Measurements from ENCODE around the gene SLC4A4.

Gene SLC4A4

DNA sequence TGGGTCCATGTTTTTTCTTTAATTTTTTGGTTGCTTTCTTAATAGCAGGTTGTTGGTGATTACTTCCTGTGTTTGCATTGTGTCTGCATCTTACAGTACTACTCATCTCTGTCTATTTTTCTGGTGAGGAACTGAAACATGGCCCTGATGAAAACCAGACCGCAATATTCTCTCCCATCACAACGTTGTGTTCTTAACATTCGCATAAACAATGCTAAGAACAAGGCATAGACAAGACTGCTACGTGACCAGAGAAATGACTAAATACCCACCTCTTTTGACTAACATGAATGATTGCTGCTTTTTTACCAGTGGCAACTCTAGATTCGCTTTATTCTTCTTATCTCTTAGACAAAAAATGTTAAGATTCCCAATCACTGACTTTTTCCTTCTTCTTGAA lies 266.0 kb downstream of the SLC4A4 start:
- no peak for DNase-seq (ENCODE audit: low spot score)

DNA sequence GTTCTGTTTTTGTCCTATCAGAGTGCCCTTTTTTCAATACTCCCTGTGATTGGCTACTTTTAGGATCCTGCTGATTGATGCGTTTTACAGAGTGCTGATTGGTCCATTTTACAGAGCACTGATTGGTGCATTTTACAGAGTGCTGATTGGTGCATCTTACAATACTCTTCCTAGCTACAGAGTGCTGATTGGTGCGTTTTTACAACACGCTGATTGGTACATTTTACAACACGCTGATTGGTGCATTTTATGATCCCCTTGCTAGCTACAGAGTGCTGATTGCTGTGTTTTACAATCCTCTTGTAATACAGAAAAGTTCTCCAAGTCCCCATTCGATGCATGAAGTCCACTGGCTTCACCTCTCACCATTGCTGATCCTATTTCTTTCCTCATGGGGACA lies 268.3 kb downstream of the SLC4A4 start:
- DNase-seq (ENCODE audit: low spot score): no peak

DNA sequence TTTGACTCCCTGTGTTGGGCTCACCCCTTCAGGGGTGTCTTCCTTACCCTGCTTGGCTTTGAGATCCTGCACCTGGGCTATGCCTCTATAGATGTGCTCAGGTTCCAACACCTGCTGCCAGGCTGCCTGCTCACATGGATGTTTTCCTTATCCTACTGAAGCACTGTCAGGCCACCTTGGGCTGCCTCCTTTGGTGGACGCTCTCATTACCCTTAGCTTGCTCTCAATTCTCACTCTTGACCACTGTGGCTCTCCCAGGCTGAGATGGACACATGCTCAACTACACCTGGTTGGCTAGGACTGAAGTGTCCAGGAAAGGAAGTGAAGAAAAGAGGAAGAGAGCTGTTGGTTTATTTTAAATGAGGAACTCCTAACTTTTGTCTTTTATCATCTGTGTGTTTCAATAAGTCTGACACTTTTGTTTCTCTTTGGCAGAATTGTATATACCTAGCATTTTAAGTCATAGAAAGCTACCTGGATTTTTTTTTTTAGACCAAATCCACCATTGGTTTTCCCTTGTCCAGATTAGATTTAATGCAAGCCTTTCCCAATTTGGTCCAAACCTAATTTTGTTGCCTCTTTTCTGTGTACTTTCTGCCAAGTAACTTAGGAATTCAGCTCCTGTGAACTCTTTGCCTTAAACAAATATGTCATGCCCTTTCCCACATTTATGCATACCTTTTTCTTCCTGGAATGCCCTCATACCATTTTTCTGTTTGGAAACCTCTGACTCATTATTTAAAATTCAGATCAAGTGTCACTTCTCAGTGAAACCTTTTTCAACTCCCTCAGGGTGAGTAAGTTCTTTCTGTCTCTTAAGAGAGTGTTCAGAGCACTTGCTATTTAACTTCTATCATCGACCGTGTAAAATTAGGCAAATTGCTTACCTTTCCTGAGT lies 269.2 kb downstream of the SLC4A4 start:
- DNase-seq (ENCODE audit: low spot score): no peak

DNA sequence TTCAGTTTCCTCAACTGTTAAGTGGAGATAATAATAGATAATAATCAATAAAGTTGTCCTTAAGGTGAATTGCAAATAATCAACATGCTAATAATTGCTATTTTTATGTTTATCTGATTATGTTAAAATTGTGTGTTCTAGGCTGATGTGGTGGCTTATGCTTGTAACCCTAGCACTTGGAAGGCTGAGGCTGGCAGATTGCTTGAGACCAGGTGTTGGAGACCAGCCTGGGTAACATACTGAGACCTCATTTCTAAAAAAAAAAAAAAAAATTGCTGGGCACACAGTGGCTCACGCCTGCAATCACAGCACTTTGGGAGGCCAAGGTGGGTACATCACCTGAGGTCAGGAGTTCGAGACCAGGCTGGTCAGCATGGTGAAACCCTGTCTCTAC lies 269.9 kb downstream of the SLC4A4 start:
- no peak for DNase-seq (ENCODE audit: low spot score)

DNA sequence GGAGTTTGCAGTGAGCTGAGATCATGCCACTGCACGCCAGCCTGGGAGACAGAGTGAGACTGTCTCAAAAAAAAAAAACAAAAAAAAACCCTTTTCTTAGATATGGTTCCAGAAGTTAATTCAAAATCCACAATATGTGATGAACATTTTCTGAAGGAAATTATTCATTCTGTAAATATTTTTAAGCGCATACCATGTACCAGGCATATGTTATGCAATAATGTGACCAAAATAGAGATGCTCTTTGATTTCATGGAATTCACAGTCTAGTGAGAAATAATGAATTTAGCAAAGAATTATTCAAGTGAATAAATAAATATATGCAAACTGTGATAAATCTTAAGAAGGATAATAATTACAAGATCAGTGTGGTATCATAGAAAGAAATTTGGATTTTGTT lies 270.3 kb downstream of the SLC4A4 start:
- no peak for DNase-seq (ENCODE audit: low spot score)

DNA sequence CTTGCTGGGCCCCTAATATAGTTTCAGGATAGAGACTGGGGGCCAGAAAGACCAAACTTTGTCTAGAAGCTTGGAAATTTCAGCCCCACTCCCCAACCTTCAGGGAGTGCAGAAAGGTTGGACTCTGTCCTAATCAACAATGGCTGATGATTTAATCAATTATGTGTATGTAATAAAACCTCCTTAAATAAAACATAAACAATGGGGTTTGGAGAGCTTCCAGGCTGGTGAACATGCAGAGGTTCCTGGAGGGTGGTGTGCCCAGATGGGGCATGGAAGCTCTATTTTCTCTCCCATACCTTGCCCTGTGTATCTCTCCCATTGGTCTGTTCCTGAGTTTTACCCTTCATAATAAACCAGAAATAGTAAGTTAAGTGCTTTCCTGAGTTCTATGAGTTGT lies 270.8 kb downstream of the SLC4A4 start:
- DNase-seq (ENCODE audit: low spot score): no peak

DNA sequence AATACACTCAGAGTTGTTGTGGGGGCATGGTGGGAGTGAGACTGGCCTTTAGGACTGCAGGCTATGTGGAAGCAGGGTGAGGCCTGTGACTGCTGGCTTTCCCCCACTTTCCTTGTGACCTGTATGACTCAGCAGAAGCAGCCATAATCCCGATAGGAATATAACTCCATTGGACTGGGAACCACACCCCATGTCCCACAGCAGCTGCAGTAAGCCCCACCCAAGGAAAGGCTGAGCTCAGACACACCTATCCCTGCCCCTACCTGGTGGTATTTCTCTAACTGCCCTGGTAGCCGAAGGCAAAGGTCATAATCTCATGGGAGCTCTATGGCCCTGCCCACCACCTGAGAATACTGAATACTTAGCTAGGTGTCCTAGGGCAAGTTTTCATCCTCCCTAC lies 275.8 kb downstream of the SLC4A4 start:
- DNase-seq (ENCODE audit: low spot score): no peak

DNA sequence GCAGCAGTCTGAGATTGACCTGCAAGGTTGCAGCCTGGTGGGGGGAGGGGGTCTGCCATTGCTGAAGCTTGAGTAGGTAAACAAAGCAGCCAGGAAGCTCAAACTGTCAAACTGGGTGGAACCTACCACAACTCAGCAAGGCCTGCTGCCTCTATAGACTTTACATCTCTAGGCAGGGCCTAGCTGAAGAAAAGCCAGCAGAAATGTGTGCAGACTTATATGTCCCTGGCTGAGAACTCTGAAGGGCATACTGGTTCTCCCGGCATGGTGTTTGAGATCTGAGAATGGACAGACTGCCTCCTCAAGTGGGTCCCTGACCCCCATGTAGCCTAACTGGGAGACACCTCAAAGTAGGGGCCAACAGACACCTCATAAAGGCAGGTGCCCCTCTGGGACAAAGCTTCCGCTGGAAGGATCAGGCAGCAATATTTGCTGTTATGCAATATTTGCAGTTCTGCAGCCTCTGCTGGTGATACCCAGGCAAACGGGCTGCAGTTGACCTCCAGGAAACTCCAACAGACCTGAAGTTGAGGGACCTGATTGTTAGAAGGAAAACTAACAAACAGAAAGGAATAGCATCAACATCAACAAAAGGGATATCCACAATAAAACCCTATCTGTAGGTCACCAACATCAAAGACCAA lies 277.5 kb downstream of the SLC4A4 start:
- DNase-seq (ENCODE audit: low spot score): no peak

All from hematopoietic multipotent progenitor cell treated with erythropoietin and hydrocortisone succinate and interleukin-3 and kit ligand, for 17 days (in vitro differentiated cells).